GM21423 (cell line): Measurements from ENCODE around the gene ZNF700.
A peak's percentile ranks its signal among the peaks of the same experiment; 100 is the strongest.
"Not testable (repeated sequence)": the region's sequence is repeated elsewhere in the genome, so short reads cannot be mapped to it uniquely, and the experiment has no call there.

Experiments
- ATAC-seq: cut with Tn5 transposase; IDR thresholded peaks from one replicate; pipeline ENCODE4 v1.9.1; 2021; ENCODE audit warnings: mild to moderate bottlenecking, moderate library complexity; ENCODE audit not compliant: unreplicated experiment

The ZNF700 gene

GRCh38 chr19:11987405-11988281 lies 62.7 kb downstream of the ZNF700 start:
- ATAC-seq, result peak; percentile 84

- no peak for ATAC-seq
These were observed 64.2 kb downstream of the ZNF700 start for GRCh38 chr19:11989112-11989456.

DNA sequence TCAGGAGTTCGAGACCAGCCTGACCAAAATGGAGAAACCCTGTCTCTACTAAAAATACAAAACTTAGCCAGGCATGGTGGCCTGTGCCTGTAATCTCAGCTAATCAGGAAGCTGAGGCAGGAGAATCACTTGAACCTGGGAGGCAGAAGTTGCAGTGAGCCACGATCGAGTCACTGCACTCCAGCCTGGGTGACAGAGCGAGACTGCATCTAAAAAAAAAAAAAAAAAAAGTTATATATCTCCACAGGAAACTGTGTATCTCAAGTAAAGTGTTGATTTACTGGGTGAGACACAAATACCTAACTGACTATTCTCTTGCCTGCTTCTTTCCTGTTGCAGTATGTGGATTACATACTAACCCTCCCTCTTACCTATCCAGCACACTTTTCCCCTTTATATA lies 67.0 kb downstream of the ZNF700 start:
- ATAC-seq, result not testable (repeated sequence)

- no peak for ATAC-seq
These were observed 70.3 kb downstream of the ZNF700 start for GRCh38 chr19:11995174-11995573.
